ENCODE results near the gene RNF169. TPM values are rescaled to one million over a fixed set of nuclear protein-coding genes. Genes with fewer than 3 reads are reported as not detected.
A peak's percentile ranks its signal among the peaks of the same experiment; 100 is the strongest.

The RNF169 gene
- total and polyA plus RNA-seq, 2 of the 13 experiments (the other 11 are each of a cell fraction or from before 2014, with no cell fraction given) = 5.3 to 14.2 TPM

DNA sequence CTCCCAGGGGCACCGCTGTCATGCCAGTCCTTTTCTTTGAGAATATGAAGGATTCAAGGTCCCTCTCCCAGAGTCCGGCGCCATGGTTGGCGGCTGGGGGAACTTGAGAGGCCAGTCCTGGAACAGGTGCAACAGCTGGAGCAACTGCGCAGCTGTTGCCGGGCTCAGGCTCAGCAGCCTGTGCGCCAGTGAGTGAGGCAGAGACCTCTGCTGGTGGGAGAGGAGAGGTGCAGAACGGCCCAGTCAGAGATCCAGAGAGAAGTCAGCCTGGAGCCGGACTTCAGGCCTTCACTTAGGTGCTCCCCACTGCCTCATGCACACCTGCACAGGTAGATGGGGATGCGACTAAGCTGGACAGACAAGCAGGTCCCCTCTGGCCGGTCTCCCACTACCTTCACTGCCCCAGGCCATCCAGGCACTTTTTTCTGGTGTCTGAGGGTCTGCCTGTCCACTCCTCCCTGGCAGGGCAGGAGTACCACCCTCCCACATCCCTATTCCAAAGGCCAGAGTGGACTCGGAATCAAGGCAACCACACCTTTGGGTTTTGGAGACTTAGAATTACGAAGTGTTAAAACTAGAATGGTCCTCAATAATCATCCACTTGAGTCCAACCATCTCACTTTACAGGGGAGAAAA lies 22.0 kb upstream of the RNF169 start:
- no TSS peak for BruUV-seq (replicated peaks)
- no peak overlapping the region for H3K4me2 ChIP-seq (ENCODE audit: low read depth, low read length)
- peak; percentile 58 for DNase-seq (ENCODE audit: low spot score)
- H4K20me1 ChIP-seq (ENCODE audit: insufficient read depth, low read length) = no peaks in the 10 kb centered on the region
- no peak overlapping the region for H2AFZ ChIP-seq (ENCODE audit: low read length)
- 2% methylated on average over 4 of the region's 13 CpGs for WGBS (ENCODE audit: low lambda C conversion rate)
- in situ Hi-C loops (cut with HindIII; ENCODE audit: extremely low pct_ligation_motif_present, low pct_unique_long_range_greater_than_20kb) (no loop called here), intact Hi-C loops (cut with micrococcal nuclease; ENCODE audit: unreplicated experiment) (loop anchor here (1.0 kb wide), 1 partner anchor 24 kb away; no protein-coding TSS in a partner anchor)
- POLR2A ChIA-PET = interaction anchor here (0.6 to 1.2 kb wide), 2 partner anchors 24 to 29 kb away, joined by 3 to 4 read pairs; no protein-coding TSS in a partner anchor
- H3K4me1 ChIP-seq (ENCODE audit: insufficient read depth, low read length) = peaks cover 20% of the 10 kb centered on the region
- H3K9ac ChIP-seq (ENCODE audit: insufficient read depth, low read depth, low read length) = no peak overlapping the region
- H3K36me3 ChIP-seq (replicated peaks in 1 of 2; ENCODE audit: control insufficient read depth in 1 of 2, insufficient read depth in 2 of 2, low read length in 2 of 2) = no peaks in the 10 kb centered on the region
- FAIRE-seq = peak; percentile 71
- no peak overlapping the region for H3K27ac ChIP-seq (ENCODE audit: extremely low read length, insufficient read depth, low read length)
- peak; percentile 95 for ATAC-seq
- H3K79me2 ChIP-seq (ENCODE audit: insufficient read depth, low read length) = no peaks in the 10 kb centered on the region
- H3K27me3 ChIP-seq (ENCODE audit: control insufficient read depth in 1 of 2, insufficient read depth in 2 of 2, low read length in 2 of 2) = peaks cover 4 to 87% of the 10 kb centered on the region in 2 experiments; a peak in 4 of 5 replicates
- H3K4me3 ChIP-seq (replicated peaks in 1 of 3; ENCODE audit: insufficient read depth in 1 of 3, low read depth in 2 of 3, low read length in 3 of 3) = no peak overlapping the region
- no peaks in the 10 kb centered on the region for H3K9me3 ChIP-seq (ENCODE audit: low read length)
- CTCF ChIA-PET (ENCODE audit: low intra/inter-chr PET ratio, low total read pairs) = interaction anchor here (0.9 to 1.8 kb wide), 4 partner anchors 11 to 116 kb away, joined by 3 to 24 read pairs (median 8); no protein-coding TSS in a partner anchor
- TF ChIP-seq FOXC1 (CRISPR knock-in tag; IDR thresholded peaks at IDR 0.05; ENCODE audit: borderline replicate concordance) (peak; percentile 61; the same call in 1 of the 2 replicates), ZNF329 (CRISPR knock-in tag; IDR thresholded peaks at IDR 0.05; ENCODE audit: low read depth) (0 out of 2 replicates have a peak, but pooled peaks have one; percentile 19), ZNF547 (CRISPR knock-in tag; IDR thresholded peaks at IDR 0.05) (peak; percentile 31; the same call in 1 of the 2 replicates), HMGXB4 (CRISPR knock-in tag; IDR thresholded peaks at IDR 0.05; ENCODE audit: borderline replicate concordance in 1 of 2, low read depth in 1 of 2) (peak; percentile 30 to 58; a peak in 2 of 4 replicates), RFX5 (IDR thresholded peaks at IDR 0.05; ENCODE audit: low read depth, low read length) (peak; percentile 78), ISL2 (CRISPR knock-in tag; IDR thresholded peaks at IDR 0.05) (peak; percentile 52; the same call in 1 of the 2 replicates), ZNF768 (CRISPR knock-in tag; IDR thresholded peaks at IDR 0.05) (peak; percentile 63; the same call in 1 of the 2 replicates), FOSL2 (CRISPR knock-in tag; IDR thresholded peaks at IDR 0.05) (peak; percentile 38; the same call in 1 of the 2 replicates), SAP130 (CRISPR knock-in tag; IDR thresholded peaks at IDR 0.05; ENCODE audit: low read depth) (peak; percentile 16; the same call in 1 of the 2 replicates), KDM2A (CRISPR knock-in tag; IDR thresholded peaks at IDR 0.05; ENCODE audit: borderline replicate concordance, low read depth) (peak; percentile 49; the same call in 1 of the 2 replicates), ZNF674 (CRISPR knock-in tag; IDR thresholded peaks at IDR 0.05; ENCODE audit: low read depth) (no peak), ZNF224 (CRISPR knock-in tag; IDR thresholded peaks at IDR 0.05) (0 out of 2 replicates have a peak, but pooled peaks have one; percentile 26), NFKB2 (CRISPR knock-in tag; IDR thresholded peaks at IDR 0.05; ENCODE audit: borderline replicate concordance) (0 out of 2 replicates have a peak, but pooled peaks have one; percentile 25), ZNF788 (CRISPR knock-in tag; IDR thresholded peaks at IDR 0.05; ENCODE audit: borderline replicate concordance) (peak; percentile 23; the same call in 1 of the 2 replicates), ZMAT5 (CRISPR knock-in tag; IDR thresholded peaks at IDR 0.05; ENCODE audit: borderline replicate concordance, low read depth) (no peak), RAD21 (CRISPR knock-in tag; IDR thresholded peaks at IDR 0.05) (peak; percentile 84), PHF8 (CRISPR knock-in tag; IDR thresholded peaks at IDR 0.05) (no peak)
- TF ChIP-seq, protein P1, sequence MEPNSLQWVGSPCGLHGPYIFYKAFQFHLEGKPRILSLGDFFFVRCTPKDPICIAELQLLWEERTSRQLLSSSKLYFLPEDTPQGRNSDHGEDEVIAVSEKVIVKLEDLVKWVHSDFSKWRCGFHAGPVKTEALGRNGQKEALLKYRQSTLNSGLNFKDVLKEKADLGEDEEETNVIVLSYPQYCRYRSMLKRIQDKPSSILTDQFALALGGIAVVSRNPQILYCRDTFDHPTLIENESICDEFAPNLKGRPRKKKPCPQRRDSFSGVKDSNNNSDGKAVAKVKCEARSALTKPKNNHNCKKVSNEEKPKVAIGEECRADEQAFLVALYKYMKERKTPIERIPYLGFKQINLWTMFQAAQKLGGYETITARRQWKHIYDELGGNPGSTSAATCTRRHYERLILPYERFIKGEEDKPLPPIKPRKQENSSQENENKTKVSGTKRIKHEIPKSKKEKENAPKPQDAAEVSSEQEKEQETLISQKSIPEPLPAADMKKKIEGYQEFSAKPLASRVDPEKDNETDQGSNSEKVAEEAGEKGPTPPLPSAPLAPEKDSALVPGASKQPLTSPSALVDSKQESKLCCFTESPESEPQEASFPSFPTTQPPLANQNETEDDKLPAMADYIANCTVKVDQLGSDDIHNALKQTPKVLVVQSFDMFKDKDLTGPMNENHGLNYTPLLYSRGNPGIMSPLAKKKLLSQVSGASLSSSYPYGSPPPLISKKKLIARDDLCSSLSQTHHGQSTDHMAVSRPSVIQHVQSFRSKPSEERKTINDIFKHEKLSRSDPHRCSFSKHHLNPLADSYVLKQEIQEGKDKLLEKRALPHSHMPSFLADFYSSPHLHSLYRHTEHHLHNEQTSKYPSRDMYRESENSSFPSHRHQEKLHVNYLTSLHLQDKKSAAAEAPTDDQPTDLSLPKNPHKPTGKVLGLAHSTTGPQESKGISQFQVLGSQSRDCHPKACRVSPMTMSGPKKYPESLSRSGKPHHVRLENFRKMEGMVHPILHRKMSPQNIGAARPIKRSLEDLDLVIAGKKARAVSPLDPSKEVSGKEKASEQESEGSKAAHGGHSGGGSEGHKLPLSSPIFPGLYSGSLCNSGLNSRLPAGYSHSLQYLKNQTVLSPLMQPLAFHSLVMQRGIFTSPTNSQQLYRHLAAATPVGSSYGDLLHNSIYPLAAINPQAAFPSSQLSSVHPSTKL (CRISPR knock-in tag; IDR thresholded peaks at IDR 0.05) = no peak

All from HepG2 (cell line).